GM10266 (cell line): ENCODE measurements around the gene AURKA.
"Not testable (repeated sequence)": the region's sequence is repeated elsewhere in the genome, so short reads cannot be mapped to it uniquely, and the experiment has no call there.

Source experiments
- DNase-seq: peaks from one replicate; pipeline ENCODE4 v3.0.0; 2012; ENCODE audit errors: extremely low spot score
- TF ChIP-seq, protein P1 (sequence below): IDR thresholded peaks from 2 replicates; pipeline ENCODE4 v1.5.1; 2012; ENCODE audit warnings: mild to moderate bottlenecking, low read depth; ENCODE audit not compliant: control insufficient read depth, insufficient read depth; ENCODE audit errors: missing control alignments

The AURKA gene

GRCh38 chr20:56350842-56351241 lies 41.2 kb downstream of the AURKA start:
- no peak for DNase-seq
- TF ChIP-seq, protein P1, sequence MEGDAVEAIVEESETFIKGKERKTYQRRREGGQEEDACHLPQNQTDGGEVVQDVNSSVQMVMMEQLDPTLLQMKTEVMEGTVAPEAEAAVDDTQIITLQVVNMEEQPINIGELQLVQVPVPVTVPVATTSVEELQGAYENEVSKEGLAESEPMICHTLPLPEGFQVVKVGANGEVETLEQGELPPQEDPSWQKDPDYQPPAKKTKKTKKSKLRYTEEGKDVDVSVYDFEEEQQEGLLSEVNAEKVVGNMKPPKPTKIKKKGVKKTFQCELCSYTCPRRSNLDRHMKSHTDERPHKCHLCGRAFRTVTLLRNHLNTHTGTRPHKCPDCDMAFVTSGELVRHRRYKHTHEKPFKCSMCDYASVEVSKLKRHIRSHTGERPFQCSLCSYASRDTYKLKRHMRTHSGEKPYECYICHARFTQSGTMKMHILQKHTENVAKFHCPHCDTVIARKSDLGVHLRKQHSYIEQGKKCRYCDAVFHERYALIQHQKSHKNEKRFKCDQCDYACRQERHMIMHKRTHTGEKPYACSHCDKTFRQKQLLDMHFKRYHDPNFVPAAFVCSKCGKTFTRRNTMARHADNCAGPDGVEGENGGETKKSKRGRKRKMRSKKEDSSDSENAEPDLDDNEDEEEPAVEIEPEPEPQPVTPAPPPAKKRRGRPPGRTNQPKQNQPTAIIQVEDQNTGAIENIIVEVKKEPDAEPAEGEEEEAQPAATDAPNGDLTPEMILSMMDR = no peak

- TF ChIP-seq, protein P1 = no peak
- DNase-seq = no peak
Measured at GRCh38 chr20:56348746-56349145, 43.3 kb downstream of the AURKA start.

DNA sequence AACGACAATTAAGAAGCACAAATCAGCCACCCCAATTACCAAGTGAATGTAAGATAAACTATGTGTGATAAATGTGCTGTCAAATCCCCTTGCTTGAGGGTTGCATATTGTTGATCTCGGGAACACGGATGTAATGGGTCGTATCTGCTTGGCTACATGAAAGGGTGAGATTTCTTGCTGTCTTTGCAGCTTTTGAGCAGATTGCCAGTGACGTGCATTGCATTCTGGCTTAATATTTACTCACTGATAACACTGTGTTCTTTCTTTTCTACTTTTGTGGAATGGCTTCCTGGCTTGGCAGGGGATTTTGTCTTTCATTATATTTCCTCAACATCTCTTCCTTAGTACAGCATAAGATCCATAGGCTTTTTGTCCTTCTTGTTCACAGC lies 43.7 kb downstream of the AURKA start:
- DNase-seq = no peak
- TF ChIP-seq, protein P1 = no peak

DNA sequence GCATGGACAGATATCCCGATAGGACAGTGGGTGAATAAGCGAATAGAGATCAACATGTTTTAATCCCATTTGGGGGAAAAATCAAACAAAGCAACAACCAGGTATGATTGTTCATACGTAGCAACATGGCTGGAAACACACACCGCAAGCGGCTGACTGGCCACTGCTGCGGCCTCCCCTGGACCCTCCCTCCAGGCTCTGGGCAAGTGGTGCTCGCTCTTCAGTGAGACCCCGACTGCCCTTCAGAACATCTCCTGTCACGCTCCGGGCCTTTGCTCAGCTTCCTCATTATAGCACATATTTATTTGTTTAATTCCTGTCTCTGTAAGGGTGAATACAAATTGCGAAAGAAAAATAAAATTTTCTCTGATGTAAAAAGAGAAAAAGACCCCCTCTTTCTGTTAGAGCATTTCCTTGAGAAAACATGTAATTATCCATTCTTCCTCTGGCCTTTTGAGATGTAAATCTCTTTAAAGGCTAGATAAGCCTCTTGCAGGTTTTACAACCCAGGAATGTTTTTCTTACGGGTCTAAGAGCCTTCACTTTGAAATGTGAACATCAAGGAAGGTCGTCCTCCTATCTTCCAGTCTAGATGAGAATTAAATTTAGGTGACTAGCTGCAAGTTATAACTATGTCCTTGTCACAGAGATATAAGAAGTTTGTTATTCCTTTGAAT lies 44.2 kb downstream of the AURKA start:
- TF ChIP-seq, protein P1 = no peak
- no peak for DNase-seq

DNA sequence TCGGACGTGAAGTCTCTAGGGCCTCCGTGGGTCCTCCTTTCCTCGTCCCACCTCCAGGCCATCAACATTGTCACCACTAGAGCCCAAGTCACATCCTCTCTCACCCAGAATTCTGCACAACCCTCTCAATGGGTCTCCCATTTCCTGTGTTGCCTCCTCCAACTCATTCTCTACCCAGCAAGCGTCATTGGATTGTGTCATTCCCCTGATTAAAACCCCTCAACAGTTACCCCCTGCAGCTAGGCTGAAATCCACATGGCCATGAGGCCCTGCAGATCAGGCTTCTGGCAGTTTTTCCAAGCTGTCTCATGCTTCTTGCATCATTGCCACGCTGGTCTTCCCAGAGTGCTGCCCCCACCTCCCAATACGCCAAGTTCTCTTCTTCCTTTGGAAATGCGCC lies 46.1 kb downstream of the AURKA start:
- no peak for DNase-seq
- TF ChIP-seq, protein P1 = no peak

DNA sequence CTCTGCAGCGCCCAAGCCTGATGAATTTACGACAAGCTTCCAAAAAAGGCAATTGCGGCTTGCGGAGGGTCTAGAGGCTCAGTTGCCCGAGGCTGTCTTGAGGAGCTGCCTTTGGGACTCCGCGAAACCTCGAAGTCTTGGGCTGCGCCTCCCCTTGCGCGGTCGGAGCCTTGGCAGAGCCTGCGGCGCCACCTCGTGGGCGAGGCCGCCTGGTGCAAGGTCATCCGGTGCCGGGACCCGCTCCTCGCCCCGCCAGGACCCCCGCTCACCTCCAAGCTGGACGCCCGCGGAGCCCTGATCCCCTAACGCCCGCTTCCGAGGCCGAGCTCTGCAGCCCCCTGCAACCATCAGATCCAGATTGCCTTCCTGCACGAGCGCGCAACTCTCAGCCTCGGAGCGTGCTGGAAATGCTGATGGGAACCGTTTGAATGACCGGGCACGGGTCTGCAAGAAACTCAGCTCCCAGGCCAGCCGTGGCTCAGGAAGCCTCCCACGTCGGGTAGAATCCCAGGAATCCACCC lies 48.1 kb downstream of the AURKA start:
- TF ChIP-seq, protein P1 = peak; percentile 88
- DNase-seq = peak; percentile 61

- no peak for DNase-seq
- TF ChIP-seq, protein P1 = no peak
Measured at GRCh38 chr20:56342783-56343182, 49.2 kb downstream of the AURKA start.

- not testable (repeated sequence) for DNase-seq
Measured at GRCh38 chr20:56336709-56337108, 55.3 kb downstream of the AURKA start.
